NCI-H774 (cell line): ENCODE measurements around the gene CYREN.

Experiments used
- DNase-seq: peaks from one replicate; lab custom pipeline; 2025; lab: John Stamatoyannopoulos, UW

The CYREN gene

GRCh38 chr7:135197343-135197742, 26.8 kb upstream of the CYREN start:
- DNase-seq: no peak

DNA sequence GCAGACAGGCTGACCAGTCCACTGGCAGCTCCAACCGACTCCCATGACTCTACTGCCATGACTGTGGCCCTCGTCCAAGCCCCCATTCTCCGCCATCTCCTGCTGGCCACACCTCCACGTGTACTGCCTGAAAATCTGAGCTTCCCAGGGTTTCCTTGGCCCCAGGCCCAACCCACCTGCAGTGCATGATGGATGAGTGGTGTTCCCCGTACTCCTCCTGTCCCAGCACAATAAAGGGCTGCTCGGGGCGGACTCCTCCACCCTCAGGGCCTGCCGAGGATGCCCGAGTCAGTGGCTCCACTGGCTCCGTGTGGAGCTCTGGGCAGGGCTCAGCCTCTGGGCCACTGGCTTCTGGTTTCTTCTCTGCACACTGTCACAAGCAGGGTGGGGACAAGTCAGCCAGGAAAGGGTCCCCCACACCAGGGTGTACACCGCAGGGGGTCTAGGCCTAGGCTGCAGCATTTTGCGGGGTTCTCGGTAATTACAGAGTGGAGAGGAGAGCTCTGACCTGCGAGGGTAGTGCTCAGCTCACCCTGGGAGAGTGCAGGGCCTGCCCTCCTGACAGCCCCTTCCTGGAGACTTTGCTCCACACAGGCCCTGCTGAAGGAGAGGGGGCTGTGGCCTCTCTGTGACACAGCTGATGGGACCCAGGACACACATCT, 25.6 kb upstream of the CYREN start:
- DNase-seq: no peak

DNA sequence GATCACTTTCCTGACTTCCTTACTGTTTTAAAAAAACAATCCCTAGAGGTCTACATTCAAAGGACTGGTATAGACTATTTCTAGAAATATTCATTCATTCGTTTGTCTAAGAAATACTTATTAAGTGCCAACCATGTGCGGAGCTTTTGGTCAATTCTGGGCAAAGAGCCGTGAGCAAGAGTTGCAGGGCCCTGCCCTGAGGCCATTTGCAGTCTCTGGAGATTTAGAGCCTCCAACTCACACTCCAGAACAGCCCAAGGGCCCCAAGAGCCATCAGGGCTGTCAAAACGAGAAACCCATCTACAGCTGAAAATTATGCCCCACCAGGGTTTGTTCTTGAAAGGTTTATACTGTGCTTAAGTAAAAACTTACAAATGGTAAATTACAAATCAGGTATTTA, 24.6 kb upstream of the CYREN start:
- no peak for DNase-seq

DNA sequence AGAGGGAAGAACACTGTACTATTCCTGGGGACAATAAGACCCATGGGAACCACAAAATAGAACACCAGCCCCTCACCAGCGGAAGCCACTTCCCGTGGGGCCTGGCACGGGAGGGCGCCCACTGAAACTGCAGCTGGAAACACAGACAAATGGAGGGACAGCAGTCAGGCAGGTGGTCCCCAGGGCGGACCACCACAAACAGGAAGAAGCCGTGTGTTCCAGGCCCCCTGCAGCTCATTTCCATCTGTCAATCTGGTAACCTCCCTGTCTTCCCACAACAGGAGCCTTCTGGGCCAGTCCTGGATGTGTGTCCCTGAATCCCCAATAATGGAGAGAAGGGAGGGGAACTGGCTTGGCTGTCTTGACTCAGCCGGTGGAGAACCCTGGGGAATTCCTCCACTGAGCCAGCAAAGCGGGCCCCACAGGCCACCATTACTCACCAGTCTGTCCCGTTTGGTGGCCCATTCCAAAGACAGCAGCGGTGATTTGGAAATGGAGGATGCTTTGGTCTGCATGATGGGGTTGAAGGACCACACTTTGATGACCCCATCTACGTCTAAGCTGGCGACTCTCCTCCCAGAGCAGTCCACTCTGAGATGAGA, 24.1 kb upstream of the CYREN start:
- no peak for DNase-seq

DNA sequence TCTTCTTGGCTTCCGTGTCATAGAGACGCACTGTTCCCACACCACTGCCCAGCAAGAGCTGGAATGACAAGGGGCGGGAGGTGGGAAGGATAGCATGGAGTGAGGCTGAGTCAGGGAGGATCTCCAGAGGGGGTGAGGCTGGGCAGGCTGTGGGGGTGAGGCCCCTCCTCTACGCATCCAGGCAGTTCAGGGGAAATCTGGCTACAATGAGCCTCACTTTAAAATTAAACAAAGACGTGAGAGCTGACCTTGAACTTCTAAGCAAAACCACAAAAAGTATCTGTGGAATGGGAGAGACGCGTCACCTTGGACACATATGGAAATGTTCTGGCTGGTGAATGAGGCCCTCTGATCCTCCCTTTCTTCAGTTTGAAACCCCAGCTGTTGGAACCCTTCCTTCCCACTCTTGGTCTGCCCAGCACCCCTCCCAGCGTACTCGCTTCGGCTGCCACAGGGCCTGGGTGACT, 23.1 kb upstream of the CYREN start:
- no peak for DNase-seq

- DNase-seq: no peak
These were observed 22.5 kb upstream of the CYREN start for GRCh38 chr7:135192914-135193536.

DNA sequence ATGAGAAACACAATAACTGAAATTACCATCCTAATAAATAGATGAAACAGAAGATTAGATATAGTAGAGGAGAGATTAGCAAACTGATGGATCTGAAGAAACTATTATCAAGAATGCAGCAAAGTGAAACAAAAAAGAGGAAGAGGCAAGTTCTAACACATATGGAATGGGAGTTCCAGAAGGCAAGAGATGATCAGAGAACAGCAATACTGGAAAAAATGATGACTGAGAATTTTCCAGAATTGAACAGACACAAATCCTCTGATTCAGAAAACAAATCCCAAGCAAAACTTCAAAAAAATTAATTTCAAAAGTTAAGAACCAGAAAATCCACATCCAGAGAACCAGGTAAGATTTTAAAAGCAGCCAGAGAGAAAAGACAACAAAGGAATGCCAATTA, 20.2 kb upstream of the CYREN start:
- DNase-seq: no peak

DNA sequence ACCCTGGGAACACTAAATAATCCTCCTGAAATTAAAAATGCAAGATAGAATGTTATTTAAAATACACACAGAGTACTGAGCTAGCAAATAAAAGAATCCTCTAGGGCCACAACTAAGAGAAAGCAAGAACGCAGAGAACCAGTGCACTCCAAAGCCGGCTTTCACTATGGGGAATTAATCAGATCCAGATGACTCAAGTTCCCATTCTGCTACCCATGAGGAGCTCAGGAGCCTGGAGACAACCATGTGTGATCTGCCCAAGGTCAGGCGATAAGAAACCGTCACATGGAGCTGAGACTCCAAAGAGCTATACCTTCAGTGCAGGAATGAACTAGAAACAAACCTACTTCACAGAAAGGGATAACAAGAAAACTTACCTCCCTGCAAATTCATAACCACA, 19.5 kb upstream of the CYREN start:
- DNase-seq: no peak

DNA sequence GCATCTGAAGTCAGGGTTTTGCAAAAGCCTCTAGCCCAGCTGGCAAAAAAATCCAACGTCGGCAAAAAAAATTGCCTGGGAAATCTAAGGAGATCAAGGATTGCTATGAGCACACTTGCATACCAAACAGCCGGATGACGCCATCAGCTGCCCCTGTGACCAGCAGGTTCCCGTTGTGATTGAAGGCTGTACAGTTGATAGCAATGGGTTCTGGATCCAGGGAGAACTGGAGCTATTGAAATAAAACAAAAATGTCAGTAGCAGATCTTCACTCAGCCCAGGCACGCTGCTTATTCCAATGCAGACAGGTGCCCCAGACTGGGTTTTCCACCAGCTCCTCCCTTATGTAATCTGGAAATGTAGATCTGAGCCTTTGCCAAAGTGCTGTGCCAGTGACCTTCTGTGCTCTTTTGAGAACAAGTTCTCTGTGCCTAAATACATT, 18.7 kb upstream of the CYREN start:
- DNase-seq: no peak

DNA sequence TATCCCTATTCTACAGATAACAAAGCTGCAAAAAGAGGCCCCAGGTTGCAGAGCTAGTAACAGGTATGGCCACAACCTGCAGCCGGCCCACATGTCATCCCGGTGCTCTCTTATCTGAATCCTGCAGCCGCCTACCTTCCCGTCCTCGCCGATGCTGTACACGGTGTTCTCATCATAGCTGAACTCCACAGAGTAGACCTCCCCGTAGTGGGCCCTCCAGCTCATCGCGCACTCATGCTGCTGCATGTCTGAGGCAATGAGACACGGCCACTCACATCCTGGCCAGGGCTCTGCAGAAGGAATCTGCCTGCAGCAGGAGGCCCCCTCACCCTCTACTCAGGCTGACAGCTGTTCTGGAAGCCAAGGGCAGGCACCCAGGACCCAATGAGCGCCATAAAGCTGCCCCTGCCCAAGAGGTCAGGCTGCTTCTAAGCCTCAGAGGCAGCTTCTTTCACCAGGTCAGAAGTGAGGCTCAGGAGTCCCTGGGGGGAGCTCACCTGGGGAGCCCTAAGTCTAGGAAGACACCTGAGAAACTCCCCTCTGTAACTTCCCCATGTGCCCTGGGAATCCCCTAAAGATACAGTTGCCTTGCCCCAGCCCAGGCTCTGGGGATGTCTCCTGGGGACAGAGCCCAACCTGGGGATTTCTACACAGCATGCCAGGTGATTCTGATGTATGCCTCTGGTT, 17.9 kb upstream of the CYREN start:
- no peak for DNase-seq

DNA sequence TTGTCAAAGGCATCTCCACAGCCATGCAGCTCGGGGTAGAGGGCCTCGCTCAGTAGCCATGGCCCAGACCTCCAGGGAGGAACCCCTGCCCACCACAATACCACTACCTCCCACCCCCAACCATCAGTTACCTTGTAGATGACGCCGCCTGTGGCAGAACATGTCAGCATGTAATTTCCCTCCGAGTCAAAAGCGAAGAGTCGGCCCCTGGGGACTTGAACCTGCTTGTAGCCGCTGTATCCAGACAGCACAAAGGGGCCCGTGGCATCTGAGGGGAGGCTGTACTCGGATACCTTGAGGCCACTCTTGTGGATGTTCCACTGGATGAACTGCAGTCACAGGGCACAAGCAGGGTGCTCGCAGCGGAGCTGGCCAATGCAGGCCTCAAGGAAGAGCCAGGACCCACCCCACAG, 16.3 kb upstream of the CYREN start:
- no peak for DNase-seq

- no peak for DNase-seq
These were observed 15.7 kb upstream of the CYREN start for GRCh38 chr7:135186261-135186540.

DNA sequence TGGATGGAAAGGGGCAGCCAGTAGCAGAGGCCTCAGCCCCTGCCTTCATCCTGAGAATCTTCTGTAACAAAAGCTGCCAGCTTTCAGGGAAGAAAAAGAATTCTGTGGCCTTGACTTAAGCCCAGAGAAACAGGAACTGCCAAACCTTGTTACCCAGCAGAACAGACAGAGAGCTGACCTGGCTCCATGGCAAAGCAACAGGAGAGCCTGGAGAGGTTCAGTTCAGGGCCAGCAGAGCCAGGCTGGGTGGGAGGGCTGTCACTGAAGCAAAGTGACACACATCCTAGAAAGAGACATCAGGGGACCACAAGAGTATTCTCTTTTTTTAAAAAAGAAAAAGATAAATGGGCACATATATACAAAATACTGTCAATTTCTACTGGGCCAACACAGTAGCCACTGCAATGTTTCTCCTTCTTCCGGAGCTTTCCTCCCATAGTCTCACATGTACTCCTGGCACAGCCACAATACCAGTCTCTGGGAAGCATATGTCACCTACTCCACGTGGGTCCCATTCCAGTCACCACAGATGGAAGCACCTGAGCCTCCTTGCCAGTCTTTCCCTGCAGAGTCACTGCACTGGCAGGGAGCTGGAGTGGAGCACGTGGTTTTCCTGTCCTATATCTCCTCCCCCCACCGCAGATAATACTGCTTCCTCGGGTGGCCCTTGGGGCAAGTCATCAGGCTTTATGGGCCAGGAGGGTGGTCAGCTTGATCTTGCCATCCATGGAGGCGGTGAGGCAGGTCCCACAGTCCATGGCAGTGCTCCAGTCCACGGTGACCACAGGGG, 15.2 kb upstream of the CYREN start:
- DNase-seq: no peak

DNA sequence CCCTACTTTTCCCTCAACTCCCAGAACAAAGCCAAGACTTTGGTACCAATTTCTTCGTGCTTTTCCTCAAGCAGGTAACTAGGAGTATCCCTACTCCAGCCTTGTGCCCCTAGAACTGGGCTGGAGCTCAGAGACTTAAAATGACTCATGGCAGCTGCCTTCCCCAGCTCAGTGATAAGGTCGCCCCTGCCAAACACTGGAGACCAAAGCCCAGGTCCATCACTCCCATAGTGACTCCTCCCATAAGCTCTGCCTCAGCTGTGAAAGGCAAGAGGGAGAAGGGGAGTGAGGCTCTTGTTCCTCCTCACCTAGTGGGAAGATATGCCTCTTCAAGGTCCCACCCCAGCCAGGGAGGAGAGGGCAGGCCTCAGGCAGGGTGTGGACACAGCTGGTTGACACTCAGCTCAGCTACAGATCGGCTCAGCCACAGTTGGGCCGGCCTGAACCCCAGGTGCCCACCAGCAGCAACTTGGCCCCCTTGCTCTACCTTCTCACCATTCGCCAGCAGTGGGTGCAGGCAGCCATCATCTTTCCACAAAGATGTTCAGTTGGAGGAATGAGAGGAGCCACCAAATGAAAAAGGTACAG, 13.8 kb upstream of the CYREN start:
- no peak for DNase-seq

GRCh38 chr7:135183478-135183877, 13.0 kb upstream of the CYREN start:
- DNase-seq: no peak

DNA sequence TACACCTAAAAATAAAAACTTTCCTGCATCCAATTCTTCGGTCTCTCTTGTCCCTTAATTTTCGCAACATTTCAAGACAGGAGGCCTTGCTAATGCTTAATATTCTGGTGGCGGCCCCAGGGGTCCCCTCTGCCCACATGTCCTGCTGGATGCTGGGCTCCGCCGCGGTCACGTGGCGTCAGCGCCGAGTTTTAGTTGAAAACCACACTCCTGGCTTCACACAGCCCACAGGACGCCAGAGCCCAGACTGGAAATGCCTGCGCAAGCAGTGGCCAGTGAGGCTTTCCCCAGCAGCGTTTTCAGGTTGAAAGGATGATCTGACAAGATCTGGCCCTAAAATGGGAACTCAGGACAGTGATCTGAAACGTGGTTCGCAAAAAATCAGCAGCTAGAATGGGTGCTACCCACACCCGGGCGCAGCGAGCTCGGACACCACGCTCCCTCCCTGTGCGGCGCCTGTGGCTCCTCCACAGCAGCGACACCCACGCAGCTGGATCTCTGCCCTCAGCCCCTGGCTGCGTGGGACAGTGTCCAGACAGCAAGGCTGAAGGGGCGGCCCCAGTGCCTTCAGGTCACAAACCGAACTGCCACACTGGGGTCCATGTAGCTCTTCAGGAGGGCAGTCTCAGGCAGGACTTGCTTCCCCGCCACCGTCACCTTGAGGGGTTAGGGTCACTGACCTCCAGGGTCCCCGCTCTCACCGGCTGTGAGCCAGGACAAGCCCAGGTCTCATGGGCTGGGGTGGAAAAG, 11.6 kb upstream of the CYREN start:
- DNase-seq: no peak

DNA sequence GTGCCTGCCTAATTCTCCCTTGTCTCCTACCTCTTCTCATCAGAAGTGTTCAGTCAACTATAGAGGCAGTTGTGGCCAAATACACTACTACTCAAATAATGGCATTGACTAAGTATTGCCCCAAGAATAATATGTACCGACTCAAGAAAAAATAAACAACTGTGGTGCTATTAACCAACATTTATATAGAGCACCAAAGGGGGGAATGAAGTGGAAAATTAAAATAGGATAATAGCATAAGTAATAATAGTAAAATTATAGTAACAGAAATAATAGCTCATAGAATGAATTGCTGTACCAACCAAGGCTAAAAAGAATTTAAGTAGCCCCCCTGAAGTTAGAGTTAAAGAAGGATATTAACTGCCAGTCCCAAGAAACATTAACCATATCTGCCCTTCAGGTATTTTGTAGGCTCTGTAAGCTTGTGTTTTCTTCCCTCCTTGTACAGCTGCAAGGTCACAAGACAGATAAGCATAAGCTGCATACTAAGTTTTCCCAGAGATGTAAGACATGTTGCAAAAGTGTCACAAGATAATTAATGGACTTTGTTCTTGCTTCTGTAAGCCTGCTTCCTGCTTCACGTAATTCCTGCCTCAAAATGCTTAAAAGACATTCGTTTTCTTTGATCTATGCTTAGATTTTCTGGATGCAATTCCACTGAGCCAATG, 10.9 kb upstream of the CYREN start:
- DNase-seq: no peak

DNA sequence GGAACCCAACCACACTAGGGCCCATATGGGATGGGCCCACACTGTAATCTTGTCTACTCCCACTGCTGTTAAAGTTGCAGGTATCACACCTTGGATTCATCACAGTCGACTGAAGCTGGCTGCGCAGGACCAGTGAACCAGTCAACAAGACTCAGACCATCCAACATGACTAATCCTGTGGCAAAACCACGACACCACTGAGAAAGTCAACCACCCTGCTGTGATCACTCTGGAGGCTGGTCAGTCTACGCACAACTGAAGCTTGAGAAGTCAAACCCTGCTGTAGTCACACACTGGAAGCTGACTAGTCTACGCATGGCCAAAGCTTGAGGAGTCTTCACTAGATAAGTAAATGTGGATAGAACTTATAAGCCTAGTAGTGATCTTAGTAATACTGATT, 9.6 kb upstream of the CYREN start:
- DNase-seq: no peak

DNA sequence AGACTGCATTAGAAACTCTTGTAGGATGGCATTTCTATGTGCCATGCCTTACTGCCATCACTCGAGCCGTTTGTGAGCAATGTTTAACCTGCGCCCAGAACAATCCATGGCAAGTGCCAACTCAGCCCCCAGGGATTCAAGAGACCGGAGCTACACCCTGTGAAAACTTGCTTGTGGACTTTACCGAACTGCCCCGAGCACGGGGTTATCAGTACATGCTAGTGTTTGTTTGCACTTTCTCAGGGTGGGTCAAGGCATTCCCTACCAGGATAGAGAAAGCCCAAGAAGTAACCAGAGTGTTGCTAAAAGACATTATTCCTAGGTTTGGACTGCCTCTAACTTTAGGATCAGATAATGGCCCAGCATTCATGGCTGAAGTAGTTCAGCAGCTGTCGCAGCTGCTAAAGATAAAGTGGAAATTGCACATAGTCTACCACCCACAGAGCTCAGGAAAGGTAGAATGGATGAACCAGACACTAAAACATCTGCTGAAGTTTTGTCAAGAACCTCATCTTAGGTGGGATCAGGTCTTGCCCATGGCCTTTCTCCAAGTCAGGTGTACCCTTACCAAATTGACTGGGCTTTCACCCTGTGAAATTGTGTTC, 8.9 kb upstream of the CYREN start:
- no peak for DNase-seq

GRCh38 chr7:135178364-135178763, 7.9 kb upstream of the CYREN start:
- DNase-seq: no peak
